Measurements from ENCODE around the gene LCLAT1.

The LCLAT1 gene

DNA sequence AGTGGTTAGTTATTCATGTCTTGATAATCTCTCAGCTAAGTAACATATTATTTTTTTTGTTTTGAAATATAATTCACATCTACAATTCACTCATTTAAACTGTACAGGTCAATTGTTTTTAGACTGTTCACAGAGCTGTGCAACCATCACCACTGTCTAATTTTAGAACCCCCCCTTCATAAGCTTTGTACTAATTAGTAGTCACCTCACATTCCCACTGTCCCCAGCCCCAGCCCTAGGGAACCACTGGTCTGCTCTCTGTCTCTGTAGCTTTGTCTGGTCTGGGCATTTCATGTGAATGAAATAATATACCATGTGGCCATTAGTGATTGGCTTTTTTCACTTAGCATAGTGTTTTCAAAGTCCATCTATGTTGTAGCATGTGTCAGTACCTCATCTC, 55.3 kb downstream of the LCLAT1 start:
- TF ChIP-seq REST (IDR thresholded peaks at IDR 0.05; ENCODE audit: insufficient replicate concordance, low read depth) (no peak), SPI1 (IDR thresholded peaks at IDR 0.05; ENCODE audit: borderline replicate concordance, low read depth) (no peak), POLR2AphosphoS5 (IDR thresholded peaks at IDR 0.05; ENCODE audit: low read depth) (no peak), GABPA (IDR thresholded peaks at IDR 0.05; ENCODE audit: low read depth) (no peak)
- TF ChIP-seq, protein P1, sequence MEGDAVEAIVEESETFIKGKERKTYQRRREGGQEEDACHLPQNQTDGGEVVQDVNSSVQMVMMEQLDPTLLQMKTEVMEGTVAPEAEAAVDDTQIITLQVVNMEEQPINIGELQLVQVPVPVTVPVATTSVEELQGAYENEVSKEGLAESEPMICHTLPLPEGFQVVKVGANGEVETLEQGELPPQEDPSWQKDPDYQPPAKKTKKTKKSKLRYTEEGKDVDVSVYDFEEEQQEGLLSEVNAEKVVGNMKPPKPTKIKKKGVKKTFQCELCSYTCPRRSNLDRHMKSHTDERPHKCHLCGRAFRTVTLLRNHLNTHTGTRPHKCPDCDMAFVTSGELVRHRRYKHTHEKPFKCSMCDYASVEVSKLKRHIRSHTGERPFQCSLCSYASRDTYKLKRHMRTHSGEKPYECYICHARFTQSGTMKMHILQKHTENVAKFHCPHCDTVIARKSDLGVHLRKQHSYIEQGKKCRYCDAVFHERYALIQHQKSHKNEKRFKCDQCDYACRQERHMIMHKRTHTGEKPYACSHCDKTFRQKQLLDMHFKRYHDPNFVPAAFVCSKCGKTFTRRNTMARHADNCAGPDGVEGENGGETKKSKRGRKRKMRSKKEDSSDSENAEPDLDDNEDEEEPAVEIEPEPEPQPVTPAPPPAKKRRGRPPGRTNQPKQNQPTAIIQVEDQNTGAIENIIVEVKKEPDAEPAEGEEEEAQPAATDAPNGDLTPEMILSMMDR (IDR thresholded peaks at IDR 0.05; ENCODE audit: insufficient read depth, low read length): no peak
- Histone ChIP-seq H3K27me3 (ENCODE audit: insufficient read depth, poor library complexity, severe bottlenecking) (no peaks in the 10 kb centered on the region), H3K27ac (replicated peaks) (peak overlapping the region; percentile 85), H3K4me3 (replicated peaks; ENCODE audit: insufficient read depth, low read length) (no peak overlapping the region)
- no peak for DNase-seq (ENCODE audit: low read depth in 1 of 2, low spot score in 1 of 2)

GRCh38 chr2:30503007-30503694, 56.1 kb downstream of the LCLAT1 start:
- peak; percentile 11 to 42 for DNase-seq (ENCODE audit: low read depth in 1 of 2, low spot score in 1 of 2)
- H3K4me3 ChIP-seq (replicated peaks; ENCODE audit: insufficient read depth, low read length): no peak overlapping the region
- TF ChIP-seq SPI1 (IDR thresholded peaks at IDR 0.05; ENCODE audit: borderline replicate concordance, low read depth) (no peak), GABPA (IDR thresholded peaks at IDR 0.05; ENCODE audit: low read depth) (no peak), POLR2AphosphoS5 (IDR thresholded peaks at IDR 0.05; ENCODE audit: low read depth) (no peak), REST (IDR thresholded peaks at IDR 0.05; ENCODE audit: insufficient replicate concordance, low read depth) (no peak)
- TF ChIP-seq, protein P1 (IDR thresholded peaks at IDR 0.05; ENCODE audit: insufficient read depth, low read length): no peak
- H3K27ac ChIP-seq (replicated peaks): peak overlapping the region; percentile 85
- no peaks in the 10 kb centered on the region for H3K27me3 ChIP-seq (ENCODE audit: insufficient read depth, poor library complexity, severe bottlenecking)

- no peaks in the 10 kb centered on the region for H3K27me3 ChIP-seq (ENCODE audit: insufficient read depth, poor library complexity, severe bottlenecking)
- peak overlapping the region; percentile 85 for H3K27ac ChIP-seq (replicated peaks)
- TF ChIP-seq POLR2AphosphoS5 (IDR thresholded peaks at IDR 0.05; ENCODE audit: low read depth): no peak
- no peak for TF ChIP-seq SPI1 (IDR thresholded peaks at IDR 0.05; ENCODE audit: borderline replicate concordance, low read depth)
- no peak for TF ChIP-seq REST (IDR thresholded peaks at IDR 0.05; ENCODE audit: insufficient replicate concordance, low read depth)
- TF ChIP-seq, protein P1 (IDR thresholded peaks at IDR 0.05; ENCODE audit: insufficient read depth, low read length): no peak
- no peak for TF ChIP-seq GABPA (IDR thresholded peaks at IDR 0.05; ENCODE audit: low read depth)
- peak in 1 of 2 experiments; percentile 7 for DNase-seq (ENCODE audit: low read depth in 1 of 2, low spot score in 1 of 2)
- H3K4me3 ChIP-seq (replicated peaks; ENCODE audit: insufficient read depth, low read length): no peak overlapping the region
Observed at GRCh38 chr2:30503695-30504052, 56.6 kb downstream of the LCLAT1 start.

All from HL-60 (cell line).